ENCODE data around the gene XYLT2.

DNA sequence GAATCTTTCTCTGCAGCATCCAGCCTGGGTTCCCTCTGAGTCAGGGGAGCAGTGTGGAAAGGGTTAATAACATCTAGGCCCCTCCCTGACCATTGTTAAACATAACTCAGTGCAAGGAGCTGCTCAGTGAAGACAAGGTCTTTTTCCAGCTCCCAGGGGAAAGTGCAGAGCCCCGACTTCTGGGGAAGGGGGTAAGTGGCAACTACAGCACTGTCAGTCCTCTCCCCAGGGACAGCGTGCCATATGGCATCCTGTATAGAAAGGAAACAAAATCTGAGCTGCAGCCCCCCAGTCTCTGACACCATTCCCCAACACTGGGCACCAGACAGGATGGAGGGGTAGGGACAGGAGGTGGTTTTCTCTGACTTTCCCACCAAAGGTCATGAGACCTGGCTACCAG lies 19.2 kb downstream of the XYLT2 start:
- TF ChIP-seq CREM (CRISPR knock-in tag; IDR thresholded peaks at IDR 0.05) = no peak
- TF ChIP-seq, protein P1, sequence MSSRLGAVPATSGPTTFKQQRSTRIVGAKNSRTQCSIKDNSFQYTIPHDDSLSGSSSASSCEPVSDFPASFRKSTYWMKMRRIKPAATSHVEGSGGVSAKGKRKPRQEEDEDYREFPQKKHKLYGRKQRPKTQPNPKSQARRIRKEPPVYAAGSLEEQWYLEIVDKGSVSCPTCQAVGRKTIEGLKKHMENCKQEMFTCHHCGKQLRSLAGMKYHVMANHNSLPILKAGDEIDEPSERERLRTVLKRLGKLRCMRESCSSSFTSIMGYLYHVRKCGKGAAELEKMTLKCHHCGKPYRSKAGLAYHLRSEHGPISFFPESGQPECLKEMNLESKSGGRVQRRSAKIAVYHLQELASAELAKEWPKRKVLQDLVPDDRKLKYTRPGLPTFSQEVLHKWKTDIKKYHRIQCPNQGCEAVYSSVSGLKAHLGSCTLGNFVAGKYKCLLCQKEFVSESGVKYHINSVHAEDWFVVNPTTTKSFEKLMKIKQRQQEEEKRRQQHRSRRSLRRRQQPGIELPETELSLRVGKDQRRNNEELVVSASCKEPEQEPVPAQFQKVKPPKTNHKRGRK (CRISPR knock-in tag; IDR thresholded peaks at IDR 0.05; ENCODE audit: borderline replicate concordance) = no peak
